ENCODE measurements around the gene RASIP1.

Gene RASIP1

GRCh38 chr19:48756686-48757085 lies 16.3 kb upstream of the RASIP1 start (continued):
- no peak for TF ChIP-seq ZNF560 (tag by site-specific recombination; IDR thresholded peaks at IDR 0.05; ENCODE audit: borderline replicate concordance)
- TF ChIP-seq SCRT2 (tag by site-specific recombination; IDR thresholded peaks at IDR 0.05), result no peak
- no peak for TF ChIP-seq ZFHX2 (tag by site-specific recombination; conservative IDR thresholded peaks at IDR 0.05)
- TF ChIP-seq ZNF501 (tag by site-specific recombination; IDR thresholded peaks at IDR 0.05), result no peak
- TF ChIP-seq TRIM28 (IDR thresholded peaks at IDR 0.05; ENCODE audit: borderline replicate concordance, low read length), result no peak
- no peak for TF ChIP-seq ZNF324 (tag by site-specific recombination; IDR thresholded peaks at IDR 0.05)
- no peak for TF ChIP-seq ZNF24 (tag by site-specific recombination; IDR thresholded peaks at IDR 0.05)
- TF ChIP-seq ZNF248 (tag by site-specific recombination; IDR thresholded peaks at IDR 0.05), result no peak
- no peak for TF ChIP-seq ZNF274 (IDR thresholded peaks at IDR 0.05; ENCODE audit: low read length)
- TF ChIP-seq ZNF274 (tag by site-specific recombination; IDR thresholded peaks at IDR 0.05; ENCODE audit: borderline replicate concordance), result no peak
- TF ChIP-seq ZNF449 (tag by site-specific recombination; IDR thresholded peaks at IDR 0.05), result no peak
- no peak for TF ChIP-seq ZNF623 (tag by site-specific recombination; IDR thresholded peaks at IDR 0.05)

GRCh38 chr19:48756212-48756611 lies 15.8 kb upstream of the RASIP1 start:
- H3K4me3 ChIP-seq (ENCODE audit: low read depth, low read length), result no peak overlapping the region
- ChIA-PET CTCF (interaction anchor here (0.7 to 2.2 kb wide), 2 partner anchors 24 to 32 kb away, joined by 3 to 6 read pairs; no protein-coding TSS in a partner anchor), POLR2A (interaction anchor here (0.7 kb wide), 1 partner anchor 9 kb away, joined by 3 read pairs; the partner anchor contains the start of gene IZUMO1)
- no peaks in the 10 kb centered on the region for H3K9me3 ChIP-seq (ENCODE audit: control insufficient read depth, insufficient read depth, low read depth, low read length)
- H3K4me1 ChIP-seq (ENCODE audit: control insufficient read depth, insufficient read depth, low read length), result peaks cover 3% of the 10 kb centered on the region; the same call in 1 of the 2 replicates
- no peak for TF ChIP-seq KLF16 (tag by site-specific recombination; IDR thresholded peaks at IDR 0.05)
- TF ChIP-seq ZNF585B (tag by site-specific recombination; IDR thresholded peaks at IDR 0.05), result no peak
- TF ChIP-seq ZBTB44 (tag by site-specific recombination; IDR thresholded peaks at IDR 0.05), result no peak
- TF ChIP-seq ZFP3 (tag by site-specific recombination; IDR thresholded peaks at IDR 0.05; ENCODE audit: low read depth), result no peak
- no peak for TF ChIP-seq ZNF449 (tag by site-specific recombination; IDR thresholded peaks at IDR 0.05)
- no peak for TF ChIP-seq ZFP41 (tag by site-specific recombination; IDR thresholded peaks at IDR 0.05; ENCODE audit: borderline replicate concordance)
- no peak for TF ChIP-seq GLIS1 (tag by site-specific recombination; IDR thresholded peaks at IDR 0.05)
- TF ChIP-seq ZSCAN16 (tag by site-specific recombination; IDR thresholded peaks at IDR 0.05), result no peak
- TF ChIP-seq ZNF266 (tag by site-specific recombination; IDR thresholded peaks at IDR 0.05; ENCODE audit: low read depth), result no peak
- peak overlapping the region; percentile 54; the same call in 1 of the 2 replicates for H3K27ac ChIP-seq (ENCODE audit: extremely low read depth, low read depth, low read length)
- no peaks in the 10 kb centered on the region for H3K36me3 ChIP-seq (ENCODE audit: control insufficient read depth in 2 of 2, insufficient read depth in 1 of 2, low read length in 2 of 2)

- Histone ChIP-seq H3K9me3 (ENCODE audit: control insufficient read depth, insufficient read depth, low read depth, low read length) (no peaks in the 10 kb centered on the region), H3K36me3 (ENCODE audit: control insufficient read depth in 2 of 2, insufficient read depth in 1 of 2, low read length in 2 of 2) (no peaks in the 10 kb centered on the region), H3K4me3 (ENCODE audit: low read depth, low read length) (no peak overlapping the region), H3K27ac (ENCODE audit: extremely low read depth, low read depth, low read length) (peak overlapping the region; percentile 54; the same call in 1 of the 2 replicates), H3K4me1 (ENCODE audit: control insufficient read depth, insufficient read depth, low read length) (peaks cover 3% of the 10 kb centered on the region; the same call in 1 of the 2 replicates)
- POLR2A ChIA-PET, result interaction anchor here (0.7 kb wide), 1 partner anchor 9 kb away, joined by 3 read pairs; the partner anchor contains the start of gene IZUMO1
- CTCF ChIA-PET, result interaction anchor here (0.7 to 2.2 kb wide), 3 partner anchors 24 to 40 kb away, joined by 3 to 6 read pairs (median 4); no protein-coding TSS in a partner anchor
- TF ChIP-seq PRDM10 (tag by site-specific recombination; IDR thresholded peaks at IDR 0.05), result 0 out of 2 replicates have a peak, but pooled peaks have one; percentile 55
- no peak for TF ChIP-seq ZBTB49 (tag by site-specific recombination; IDR thresholded peaks at IDR 0.05; ENCODE audit: low read depth)
- TF ChIP-seq YY1 (tag by site-specific recombination; IDR thresholded peaks at IDR 0.05), result no peak
- TF ChIP-seq ZNF404 (tag by site-specific recombination; IDR thresholded peaks at IDR 0.05), result no peak
These were observed 15.4 kb upstream of the RASIP1 start for GRCh38 chr19:48755787-48756186.
